NCI-H460 (cell line): ENCODE data around the gene CCBE1. TPM values are rescaled to one million over a fixed set of nuclear protein-coding genes. Genes with fewer than 3 reads are reported as not detected.

Experiments used
- DNase-seq: peaks from one replicate; pipeline ENCODE4 v3.0.0-alpha.2; 2016; ENCODE audit warnings: low read depth; ENCODE audit errors: extremely low read depth
- total RNA-seq: library from RNA; depleted of rRNA; stranded (reverse); fragments of >200 nt; shearing (Covaris generic); gene quantifications from 2 replicates; pipeline ENCODE4 v1.2.3, GENCODE V29; 2014

CCBE1 gene
- total RNA-seq, 1 experiment from 2014 or later, result not detected

DNA sequence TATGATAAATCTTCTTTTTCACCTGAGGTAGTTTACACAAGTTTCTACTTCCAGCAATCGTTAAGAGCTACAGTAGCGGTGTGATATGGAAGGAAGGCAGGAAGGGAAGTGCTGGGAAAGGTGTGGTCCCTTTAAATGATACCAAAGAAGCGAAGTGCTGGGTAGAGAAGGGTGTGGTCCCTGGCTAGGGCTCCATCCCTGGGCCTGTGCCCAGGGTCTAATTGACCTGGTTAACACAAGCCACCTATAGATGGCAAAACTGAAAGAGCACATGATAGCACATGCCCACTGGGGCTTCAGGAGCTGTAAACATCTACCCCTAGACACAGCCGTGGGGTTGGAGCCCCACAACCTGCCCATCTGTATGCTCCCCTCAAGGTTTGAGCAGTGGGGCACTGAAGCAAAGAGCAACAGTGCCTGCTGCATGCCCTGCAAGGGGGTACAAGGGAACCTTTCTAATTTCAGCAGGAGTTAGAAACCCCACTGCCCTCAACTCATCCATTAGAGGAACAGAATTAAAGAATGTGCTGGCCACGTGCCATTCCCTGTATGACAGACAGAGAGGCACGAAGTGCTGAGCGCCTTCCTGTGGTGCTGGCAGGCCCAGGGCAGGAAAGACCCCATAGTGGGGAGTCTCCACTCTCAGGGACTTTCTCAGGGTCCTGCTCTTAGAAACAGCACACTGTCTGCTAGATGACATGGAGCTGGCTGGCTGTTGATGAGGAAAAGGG is 185.0 kb downstream of the CCBE1 start:
- DNase-seq, result no peak

DNA sequence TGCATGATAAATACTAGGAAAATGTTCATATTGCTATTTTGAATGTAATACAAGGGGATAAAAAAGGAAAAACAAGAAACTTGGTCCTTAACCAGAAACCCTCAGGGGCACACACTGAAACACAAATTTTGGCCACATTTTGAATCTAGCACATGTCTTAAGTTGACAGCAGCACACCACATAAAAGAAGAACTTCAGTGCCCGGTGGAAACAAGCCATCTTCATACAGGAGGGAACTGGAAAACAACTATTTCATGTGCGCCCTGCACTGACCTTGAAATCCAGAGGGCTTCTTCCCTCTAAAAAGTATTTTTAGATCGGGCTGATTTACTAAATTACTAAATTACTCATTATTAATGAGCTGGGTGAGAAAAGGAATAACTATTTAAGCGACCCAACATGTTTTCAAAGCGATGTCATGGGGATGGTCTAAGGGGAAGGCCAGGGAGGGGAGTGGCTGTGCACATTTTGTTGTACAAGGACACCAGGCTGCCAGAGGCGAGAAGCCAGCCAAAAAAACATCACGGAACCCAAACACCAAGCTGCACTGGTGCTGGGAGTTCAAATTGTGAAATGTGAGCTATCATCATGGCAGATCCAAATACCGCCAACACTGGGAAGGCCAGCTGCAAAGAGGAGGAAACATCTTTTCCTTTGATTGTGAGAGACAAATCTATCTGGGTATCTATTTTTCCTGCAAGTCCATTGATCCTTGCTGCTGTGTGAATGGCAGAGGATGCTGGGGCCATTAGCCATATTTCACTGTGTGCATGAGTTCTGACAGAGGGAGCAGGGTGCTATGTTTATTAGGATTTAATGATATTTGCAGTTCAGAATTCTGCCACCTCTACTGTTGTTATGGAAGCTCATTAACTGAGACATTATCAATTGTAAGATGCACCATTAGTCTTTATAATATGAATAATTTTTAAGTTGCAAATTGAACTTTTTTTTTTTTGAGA is 187.5 kb downstream of the CCBE1 start:
- no peak for DNase-seq

DNA sequence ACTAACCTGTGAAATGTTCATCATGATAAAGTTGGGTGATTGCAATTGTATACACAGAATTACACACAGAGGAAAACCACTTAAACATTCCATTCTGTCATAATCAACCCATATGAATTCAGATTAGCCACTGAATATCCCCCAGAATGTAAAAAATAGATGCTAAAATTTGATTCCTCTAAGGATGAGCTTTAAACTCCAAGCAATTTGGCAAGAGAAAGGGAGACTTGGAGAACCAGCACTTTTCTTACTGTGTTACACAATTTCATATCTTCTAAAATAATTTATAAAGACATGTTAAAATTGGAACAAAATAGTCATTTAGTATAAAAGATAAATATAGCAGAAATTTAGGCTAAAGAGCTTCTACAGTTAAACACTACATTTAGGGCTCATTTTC is 191.9 kb downstream of the CCBE1 start:
- no peak for DNase-seq

DNA sequence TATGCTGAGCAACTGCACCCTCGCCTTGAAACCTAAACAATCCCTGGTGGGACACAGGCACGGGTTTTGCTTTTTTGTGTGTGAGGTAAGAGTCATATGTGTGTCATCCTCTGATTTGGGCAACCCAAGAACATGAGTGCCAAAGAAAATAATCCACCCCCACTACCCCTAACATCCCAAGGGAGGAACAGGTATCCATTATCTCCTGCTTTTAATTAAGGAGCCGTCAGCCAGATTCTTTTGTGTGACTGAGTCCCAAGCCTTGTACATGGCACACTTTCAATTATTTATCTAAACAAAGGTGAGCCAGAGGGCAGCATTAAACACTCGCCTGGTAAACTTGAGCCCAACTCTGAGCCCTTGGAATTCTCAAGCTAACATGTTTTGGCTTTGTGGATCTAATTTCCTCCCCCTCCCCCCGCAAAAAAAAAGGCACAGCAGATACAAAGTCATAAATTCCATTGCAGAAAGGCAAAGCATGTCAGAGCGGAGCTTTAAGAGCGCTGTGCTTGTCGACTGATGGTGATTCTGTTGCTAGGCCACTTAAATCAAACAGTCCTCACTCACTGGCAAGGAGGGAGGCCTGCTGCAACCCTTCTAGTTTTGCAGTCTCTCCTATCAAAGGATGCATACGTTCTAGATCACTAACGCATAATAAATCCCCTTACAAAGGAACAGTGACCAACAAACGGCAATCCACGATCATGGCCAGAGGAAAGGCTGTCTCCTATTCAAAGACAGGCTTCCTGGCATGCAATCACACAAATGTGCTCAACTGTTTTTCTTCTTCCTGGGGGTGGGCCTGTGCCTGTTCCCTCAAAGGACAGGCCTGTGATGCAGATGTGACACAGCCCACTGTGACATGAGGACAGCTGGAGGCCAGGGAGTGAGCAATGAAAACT is 194.7 kb downstream of the CCBE1 start:
- DNase-seq, result no peak

DNA sequence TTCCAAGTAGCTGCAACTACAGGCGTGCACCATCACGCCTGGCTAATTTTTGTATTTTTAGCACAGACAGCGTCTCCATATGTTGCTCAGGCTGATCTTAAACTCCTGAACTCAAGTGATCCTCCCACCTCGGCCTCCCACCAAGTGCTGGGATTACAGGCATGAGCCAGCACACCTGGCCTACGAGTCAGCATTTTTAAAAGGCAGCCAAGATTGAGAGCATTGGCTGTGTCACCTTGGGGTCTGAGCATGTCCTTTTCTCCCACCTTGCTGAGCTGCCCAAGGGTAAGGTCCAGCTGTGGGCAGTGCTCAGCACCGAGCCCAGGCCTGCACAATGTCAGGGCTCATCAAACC is 195.3 kb downstream of the CCBE1 start:
- no peak for DNase-seq

DNA sequence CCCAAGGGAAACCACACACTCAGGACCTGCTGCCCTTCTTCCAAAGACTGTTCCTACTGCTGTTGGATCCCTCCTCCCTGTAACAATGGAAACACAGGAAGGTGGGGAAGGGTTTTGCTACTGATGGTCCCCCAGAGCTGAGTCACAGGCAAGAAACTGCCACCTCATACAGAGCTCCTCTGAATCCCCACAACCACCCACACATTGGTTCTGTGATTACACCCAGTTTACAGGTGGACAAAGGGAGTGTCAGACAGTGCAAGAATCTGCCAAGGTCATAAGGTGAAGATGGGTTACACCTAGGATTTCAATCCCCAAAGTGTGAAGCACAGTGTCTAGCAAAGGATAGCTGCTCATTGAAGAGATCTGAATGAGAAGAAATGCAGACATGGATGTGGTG is 196.5 kb downstream of the CCBE1 start:
- no peak for DNase-seq

DNA sequence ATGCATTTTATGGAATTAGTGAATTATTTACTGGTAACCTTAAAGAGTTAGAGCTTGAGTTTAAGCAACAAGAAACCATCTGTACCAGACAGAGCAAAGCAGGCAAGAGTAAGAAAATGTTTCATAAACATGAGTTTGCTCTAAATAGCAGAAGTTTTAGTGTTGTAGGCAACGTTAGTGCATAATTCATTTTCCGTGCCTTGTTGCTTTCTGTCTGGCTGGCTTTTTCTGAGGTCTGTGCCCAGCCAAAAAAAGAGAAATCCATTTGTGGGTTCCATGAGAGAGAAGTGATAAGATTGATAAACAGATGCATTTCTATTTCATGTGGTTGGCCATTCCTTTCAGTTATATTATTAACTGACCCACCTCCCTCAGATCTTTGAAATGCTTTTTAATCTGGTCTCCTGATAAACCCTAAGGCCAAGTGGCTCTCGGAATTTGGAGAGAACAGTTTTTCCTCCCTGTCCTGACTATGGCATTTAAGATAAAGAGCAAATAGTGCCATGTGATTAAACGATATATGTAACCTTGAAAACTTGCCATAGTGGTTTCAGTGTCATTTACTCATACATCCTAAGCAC is 198.6 kb downstream of the CCBE1 start:
- no peak for DNase-seq

DNA sequence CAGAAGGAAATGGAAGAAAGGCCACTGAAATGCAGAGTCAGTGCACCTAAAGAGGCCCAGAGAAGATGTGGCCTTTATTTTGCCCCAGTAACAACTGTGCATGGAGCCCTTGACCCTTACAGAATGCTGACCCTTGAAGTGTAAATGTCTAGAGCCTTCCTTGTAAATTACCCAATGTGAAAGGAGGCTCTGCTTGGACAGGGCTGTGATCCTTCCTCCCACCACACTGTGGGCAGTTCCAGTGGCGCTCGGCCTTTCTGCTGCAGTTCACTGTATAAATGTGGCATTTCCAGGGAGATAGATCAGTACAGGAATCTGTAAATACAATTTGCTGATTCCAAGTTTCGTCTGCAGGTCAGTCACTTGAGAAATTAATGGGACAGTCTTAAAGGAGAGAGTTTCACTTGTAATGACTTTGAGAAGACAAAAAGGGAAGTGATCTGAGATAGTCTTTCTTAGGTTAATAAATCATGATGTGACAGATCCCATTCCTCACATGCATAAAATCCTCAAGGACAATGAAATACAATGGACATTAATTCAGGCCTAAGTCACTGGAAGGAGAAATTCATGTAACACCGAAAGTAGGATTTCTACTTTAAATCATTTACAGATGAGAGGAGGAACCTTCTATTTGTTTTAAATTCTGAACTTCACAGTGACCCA is 204.3 kb downstream of the CCBE1 start:
- DNase-seq, result no peak

DNA sequence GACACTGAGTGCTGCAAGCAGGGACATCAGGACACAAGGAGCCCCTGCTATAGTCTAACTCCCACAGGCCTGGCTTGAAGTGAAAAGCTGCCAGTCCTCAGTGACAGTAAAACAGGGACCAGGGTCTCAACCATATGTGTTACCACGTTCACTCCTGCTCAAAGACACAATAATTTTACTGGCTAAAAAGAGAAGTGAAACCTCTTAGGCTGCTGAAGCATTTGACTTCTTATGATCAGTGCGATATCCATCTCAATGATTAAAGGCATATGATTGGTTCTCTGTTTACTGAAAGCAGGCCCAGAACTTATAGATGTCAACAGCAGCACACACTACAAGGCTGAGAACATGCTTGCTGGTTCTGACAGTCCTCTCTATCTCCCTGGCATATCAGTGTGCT is 208.3 kb downstream of the CCBE1 start:
- DNase-seq, result no peak

DNA sequence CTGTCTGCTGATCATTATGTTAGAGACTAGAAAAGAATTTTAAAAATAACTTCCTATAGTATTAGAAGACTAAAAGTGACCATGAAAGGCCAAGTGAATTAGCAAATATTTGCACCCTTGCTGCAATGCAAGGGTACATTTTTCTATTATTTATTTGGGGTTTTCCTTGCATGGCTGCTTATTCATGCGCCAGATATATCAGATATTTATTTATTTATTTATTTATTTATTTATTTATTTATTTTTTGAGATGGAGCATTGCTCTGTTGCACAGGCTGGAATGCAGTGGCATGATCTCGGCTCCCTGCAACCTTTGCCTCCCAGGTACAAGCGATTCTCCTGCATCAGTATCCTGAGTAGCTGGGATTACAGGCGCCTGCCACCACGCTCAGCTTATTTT is 211.8 kb downstream of the CCBE1 start:
- DNase-seq, result no peak

DNA sequence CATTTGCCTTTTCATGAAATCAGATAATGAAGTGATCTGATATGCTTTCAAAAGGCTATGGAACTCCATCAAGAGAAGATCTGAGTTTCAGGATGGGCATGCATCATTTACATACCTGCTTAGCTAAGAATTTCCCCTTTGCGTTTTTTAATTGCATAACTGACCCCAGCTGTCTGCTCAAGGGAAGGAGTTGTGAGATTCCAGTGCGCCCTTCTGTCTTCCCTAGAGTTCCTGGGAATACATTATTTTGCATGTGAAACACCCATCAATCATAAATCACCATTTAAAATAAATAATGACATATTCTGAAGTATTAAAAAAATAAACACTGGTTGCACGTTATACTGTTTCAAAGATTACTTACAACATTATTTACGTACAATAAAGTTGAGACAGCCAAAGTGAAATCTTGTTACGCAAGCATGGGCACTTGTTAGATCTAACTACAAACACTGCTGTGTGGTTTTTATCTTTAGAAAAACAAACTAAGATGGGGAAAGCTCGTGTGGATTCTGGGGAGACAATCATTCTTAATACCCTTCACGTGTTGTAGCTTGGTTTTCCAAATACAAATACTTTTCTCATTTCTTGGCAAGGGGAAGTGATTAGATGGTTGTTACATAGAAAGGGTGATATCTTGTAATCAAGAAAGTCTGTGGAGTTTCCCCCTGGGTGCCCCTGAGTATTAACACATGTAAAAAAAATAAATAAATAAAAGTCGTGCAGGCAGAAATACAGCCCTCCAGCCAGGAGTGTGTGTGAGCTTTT is 212.5 kb downstream of the CCBE1 start:
- DNase-seq, result no peak

DNA sequence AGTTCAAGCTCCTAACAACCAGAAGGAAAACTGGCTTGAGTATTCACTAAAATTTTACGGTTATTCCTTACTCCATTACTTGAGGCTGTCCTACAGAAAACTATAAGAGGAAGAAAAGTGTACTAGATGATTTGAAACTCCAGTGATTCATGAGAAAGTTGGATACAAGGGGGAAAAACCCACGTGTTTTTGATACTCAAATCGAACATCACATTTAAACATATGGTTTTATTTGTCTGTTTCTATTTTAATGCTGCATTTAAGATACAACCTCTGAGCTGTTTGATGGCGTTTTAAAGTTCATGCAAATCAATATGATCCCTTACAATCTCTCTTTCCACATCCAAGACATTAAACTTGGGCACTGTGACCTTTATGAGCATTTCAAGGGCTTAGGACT is 213.1 kb downstream of the CCBE1 start:
- DNase-seq, result no peak

DNA sequence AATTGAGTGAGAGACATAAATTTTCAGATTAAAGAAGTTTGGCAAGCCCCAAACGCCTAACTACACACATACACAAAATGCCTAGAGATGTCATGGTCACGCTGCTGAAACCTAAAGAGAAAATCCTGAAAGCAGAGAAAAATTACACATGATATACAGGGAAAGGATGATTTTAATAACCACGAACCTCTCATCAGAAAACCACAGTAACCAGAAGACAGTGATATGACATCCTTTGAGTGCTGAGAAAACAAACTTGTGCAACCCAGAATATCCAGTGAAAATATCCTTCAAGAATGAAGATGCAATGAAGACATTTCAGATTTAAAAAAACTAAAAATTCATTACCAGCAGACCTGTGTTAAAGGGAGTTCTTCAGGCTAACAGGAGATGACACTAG is 215.8 kb downstream of the CCBE1 start:
- no peak for DNase-seq

DNA sequence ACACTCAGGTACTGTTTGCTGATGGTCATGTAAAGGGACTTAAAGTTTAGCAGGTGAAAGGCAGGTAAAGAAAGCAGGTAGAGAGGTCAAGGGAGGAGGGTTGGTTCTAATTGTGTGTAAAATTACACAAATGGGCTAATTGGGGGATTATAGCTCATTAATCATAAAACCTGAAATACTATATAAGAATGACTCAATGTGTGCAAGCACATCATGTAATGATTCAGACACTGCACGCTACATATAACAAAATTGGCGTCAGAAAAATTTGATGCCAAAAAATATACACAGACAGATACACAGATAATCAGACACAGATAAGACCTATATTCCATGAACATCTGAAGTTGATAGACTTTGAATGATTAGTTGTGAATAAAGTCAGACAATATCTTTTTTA is 217.4 kb downstream of the CCBE1 start:
- DNase-seq, result no peak

DNA sequence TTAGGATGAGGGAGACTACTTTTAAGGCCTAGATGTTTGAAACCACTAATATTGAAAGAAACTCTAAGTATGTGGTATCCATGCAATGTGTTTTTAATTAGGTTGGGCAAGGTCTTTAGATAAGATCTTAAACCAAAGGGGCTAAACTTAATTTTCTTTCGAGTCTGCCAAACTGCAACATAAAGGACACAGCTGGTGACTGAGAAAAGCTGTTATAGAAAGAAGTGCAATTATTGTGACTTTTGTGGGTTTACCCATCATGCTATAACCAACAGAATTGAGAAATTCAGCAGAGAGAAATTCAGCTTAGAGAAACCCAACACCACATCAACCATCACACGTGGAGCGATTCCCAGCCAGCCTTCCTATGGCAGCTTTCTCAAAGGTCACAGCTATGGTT is 218.6 kb downstream of the CCBE1 start:
- no peak for DNase-seq

DNA sequence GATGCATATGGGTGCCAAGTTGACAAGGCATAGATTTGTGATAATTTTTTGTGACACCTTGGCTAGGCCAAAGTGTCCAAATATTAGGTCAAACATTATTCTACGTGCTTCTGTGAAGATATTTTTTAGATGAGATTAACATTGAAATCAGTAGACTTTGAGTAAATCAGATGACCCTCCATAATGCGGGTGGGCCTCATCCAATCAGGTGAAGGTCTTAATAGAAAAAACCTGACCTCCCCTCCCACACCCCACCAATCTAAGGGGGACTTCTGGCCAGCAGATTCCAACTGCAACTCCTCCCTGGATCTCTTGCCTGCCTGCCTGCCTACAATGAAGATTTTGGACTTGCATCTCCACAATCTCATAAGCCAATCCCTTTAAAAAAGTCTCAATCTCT is 219.4 kb downstream of the CCBE1 start:
- DNase-seq, result no peak

DNA sequence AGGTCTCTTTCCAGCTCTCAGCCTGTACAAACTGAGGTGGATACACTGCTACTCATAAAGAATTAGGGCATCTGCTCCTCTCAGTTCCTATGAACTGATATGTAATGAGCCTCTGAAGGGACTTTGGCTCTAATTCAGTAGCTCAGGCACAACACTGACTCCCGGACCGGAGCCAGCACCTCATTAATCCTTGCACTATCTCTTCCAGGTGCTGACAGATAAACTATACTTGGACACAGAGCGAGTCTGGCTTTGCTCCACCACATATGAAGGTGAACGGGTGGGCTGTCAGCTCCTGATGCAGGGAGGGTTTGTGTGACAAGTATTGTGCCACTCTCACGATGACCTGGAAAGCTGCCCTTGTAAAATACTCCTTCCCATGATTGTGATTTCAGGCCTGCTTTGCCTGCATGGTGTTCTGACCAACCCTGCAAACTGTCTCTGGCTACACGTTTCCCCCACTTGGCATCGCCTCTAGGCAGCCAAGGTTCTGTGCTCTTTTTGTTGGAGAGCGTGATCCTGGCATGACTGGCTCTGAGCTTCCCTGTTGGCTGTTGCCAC is 226.6 kb downstream of the CCBE1 start:
- no peak for DNase-seq

DNA sequence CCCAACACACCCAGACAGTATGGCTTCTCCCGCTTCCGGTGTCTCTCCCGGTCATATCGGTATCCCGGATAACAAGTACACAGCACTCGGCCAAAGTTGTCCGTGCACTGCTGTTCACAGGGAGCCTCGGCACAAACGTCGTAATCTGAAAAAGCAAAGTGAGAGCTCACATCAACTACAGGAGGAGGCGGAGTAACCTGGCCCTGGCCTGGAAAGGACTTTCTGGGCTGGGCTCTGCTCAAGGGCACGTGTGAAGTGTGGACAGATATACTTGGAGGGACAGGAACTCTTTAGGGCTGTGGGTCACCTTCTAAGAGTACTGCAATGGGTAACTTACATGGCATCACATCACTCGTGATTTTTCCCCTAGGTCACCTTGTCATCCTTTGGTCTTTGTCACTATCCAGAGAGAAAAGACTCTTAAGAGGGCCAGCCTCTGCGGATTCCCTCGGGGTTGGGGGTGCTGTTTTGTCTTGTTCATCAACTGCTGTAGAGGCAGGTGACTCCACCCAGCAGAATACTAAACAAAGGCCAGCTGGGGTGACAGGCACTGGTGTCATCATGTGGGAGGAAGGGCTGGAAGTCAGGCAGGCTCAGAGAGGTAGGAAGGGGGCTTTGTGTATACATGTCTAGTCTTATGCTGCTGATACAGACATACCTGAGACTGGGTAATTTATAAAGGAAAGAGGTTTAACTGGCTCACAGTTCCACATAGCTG is 227.6 kb downstream of the CCBE1 start:
- DNase-seq, result no peak
